ENCODE measurements around the gene CCT3. TPM values are rescaled to one million over a fixed set of nuclear protein-coding genes. Genes with fewer than 3 reads are reported as not detected.
A peak's percentile ranks its signal among the peaks of the same experiment; 100 is the strongest.
"Not testable (repeated sequence)": the region's sequence is repeated elsewhere in the genome, so short reads cannot be mapped to it uniquely, and the experiment has no call there.

The CCT3 gene
- total and polyA plus RNA-seq, 2 donors: 169 to 178 TPM

DNA sequence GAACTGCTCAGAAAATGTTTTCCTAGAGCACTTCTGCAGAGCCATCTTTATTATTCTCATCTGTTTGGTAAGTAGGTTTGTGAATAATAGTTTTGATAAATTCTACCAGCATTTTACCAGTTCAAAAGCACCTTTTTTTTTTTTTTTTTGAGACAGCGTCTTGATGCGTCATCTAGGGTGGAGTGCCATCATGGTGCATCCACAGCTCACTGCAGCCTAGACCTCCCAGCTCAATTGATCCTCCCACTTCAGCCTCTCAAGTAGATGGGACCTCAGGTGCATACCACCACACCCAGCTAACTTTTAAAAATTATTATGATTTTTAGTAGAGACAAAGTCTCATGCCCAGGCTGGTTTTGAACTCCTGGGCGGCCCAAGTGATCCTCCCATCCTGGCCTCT lies 21.2 kb upstream of the CCT3 start:
- no peak overlapping the region for H3K4me3 ChIP-seq (ENCODE audit: low read depth, low read length)
- H3K4me1 ChIP-seq (ENCODE audit: insufficient read depth): no peaks in the 10 kb centered on the region
- no peak for DNase-seq (ENCODE audit: extremely low spot score)
- H3K27ac ChIP-seq (ENCODE audit: low read depth): no peak overlapping the region
- H3K36me3 ChIP-seq (ENCODE audit: insufficient read depth): no peaks in the 10 kb centered on the region
- 90% methylated on average over 3 of the region's 3 CpGs for WGBS

GRCh38 chr1:156358641-156359040 lies 20.5 kb upstream of the CCT3 start:
- Histone ChIP-seq H3K4me3 (ENCODE audit: low read depth, low read length) (no peak overlapping the region), H3K27ac (ENCODE audit: low read depth) (no peak overlapping the region), H3K4me1 (ENCODE audit: insufficient read depth) (no peaks in the 10 kb centered on the region), H3K36me3 (ENCODE audit: insufficient read depth) (no peaks in the 10 kb centered on the region)
- WGBS: 90% methylated on average over 1 of the region's 1 CpG
- DNase-seq (ENCODE audit: extremely low spot score): no peak

DNA sequence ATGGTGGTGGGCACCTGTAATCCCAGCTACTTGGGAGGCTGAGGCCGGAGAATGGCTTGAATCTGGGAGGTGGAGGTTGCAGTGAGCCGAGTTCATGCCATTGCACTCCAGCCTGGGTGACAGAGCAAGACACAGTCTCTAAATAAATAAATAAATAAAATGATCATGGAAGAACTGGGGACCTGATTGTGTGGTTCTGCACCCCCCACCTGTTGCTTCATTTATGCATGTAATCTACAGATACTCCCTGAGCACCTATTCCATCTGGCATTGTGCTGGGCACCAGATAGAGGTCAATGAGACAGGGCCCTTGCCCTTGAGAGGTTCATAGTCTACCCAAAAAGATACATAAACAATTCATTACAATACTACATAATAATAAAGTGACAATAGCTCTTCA lies 19.9 kb upstream of the CCT3 start:
- WGBS: 92% methylated on average over 2 of the region's 2 CpGs
- H3K4me1 ChIP-seq (ENCODE audit: insufficient read depth): no peaks in the 10 kb centered on the region
- DNase-seq (ENCODE audit: extremely low spot score): no peak
- no peak overlapping the region for H3K4me3 ChIP-seq (ENCODE audit: low read depth, low read length)
- no peak overlapping the region for H3K27ac ChIP-seq (ENCODE audit: low read depth)
- no peaks in the 10 kb centered on the region for H3K36me3 ChIP-seq (ENCODE audit: insufficient read depth)

GRCh38 chr1:156356875-156357534 lies 18.9 kb upstream of the CCT3 start:
- no peaks in the 10 kb centered on the region for H3K36me3 ChIP-seq (ENCODE audit: insufficient read depth)
- WGBS: 9% methylated on average over 22 of the region's 22 CpGs
- no peaks in the 10 kb centered on the region for H3K4me1 ChIP-seq (ENCODE audit: insufficient read depth)
- DNase-seq (ENCODE audit: extremely low spot score): no peak
- no peak overlapping the region for H3K27ac ChIP-seq (ENCODE audit: low read depth)
- H3K4me3 ChIP-seq (ENCODE audit: low read depth, low read length): no peak overlapping the region

DNA sequence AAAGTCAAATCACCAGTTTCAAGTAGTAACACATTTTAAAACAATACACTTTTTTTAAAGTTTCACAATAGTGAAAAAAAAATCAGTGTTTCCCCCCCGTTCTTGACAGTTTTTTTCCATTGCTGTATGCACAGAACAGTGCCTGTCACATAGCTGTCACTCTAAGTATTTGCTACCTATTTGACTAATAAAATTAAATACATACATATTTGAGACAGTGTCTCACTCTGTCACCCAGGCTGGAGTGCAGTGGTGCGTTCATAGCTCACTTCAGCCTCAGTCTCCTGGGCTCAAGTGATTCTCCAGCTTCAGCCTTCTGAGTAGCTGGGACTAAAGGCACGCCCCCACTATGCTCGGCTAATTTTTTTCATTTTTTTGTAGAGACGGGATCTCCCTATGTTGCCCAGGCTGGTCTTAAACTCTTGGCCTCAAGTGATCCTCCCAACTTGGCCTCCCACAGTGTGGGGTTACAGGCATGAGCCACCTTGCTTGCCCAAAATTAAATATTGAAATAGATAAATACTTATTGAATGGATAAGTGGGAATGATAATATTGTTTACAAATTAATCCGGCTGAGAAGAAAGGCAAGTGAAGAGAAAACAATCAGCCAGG lies 18.3 kb upstream of the CCT3 start:
- Histone ChIP-seq H3K4me3 (ENCODE audit: low read depth, low read length) (no peak overlapping the region), H3K36me3 (ENCODE audit: insufficient read depth) (no peaks in the 10 kb centered on the region), H3K27ac (ENCODE audit: low read depth) (no peak overlapping the region), H3K4me1 (ENCODE audit: insufficient read depth) (no peaks in the 10 kb centered on the region)
- WGBS: 46% methylated on average over 6 of the region's 6 CpGs
- no peak for DNase-seq (ENCODE audit: extremely low spot score)

- 88% methylated on average over 13 of the region's 13 CpGs for WGBS
- not testable (repeated sequence) for H3K4me3 ChIP-seq (ENCODE audit: low read depth, low read length); DNase-seq (ENCODE audit: extremely low spot score); H3K36me3 ChIP-seq (ENCODE audit: insufficient read depth); H3K27ac ChIP-seq (ENCODE audit: low read depth); H3K4me1 ChIP-seq (ENCODE audit: insufficient read depth)
Observed at GRCh38 chr1:156352481-156352880, 14.4 kb upstream of the CCT3 start.

- 62% methylated on average over 4 of the region's 4 CpGs for WGBS
- no peak for DNase-seq (ENCODE audit: extremely low spot score)
- no peaks in the 10 kb centered on the region for H3K36me3 ChIP-seq (ENCODE audit: insufficient read depth)
Observed at GRCh38 chr1:156347331-156347730, 9.2 kb upstream of the CCT3 start.

DNA sequence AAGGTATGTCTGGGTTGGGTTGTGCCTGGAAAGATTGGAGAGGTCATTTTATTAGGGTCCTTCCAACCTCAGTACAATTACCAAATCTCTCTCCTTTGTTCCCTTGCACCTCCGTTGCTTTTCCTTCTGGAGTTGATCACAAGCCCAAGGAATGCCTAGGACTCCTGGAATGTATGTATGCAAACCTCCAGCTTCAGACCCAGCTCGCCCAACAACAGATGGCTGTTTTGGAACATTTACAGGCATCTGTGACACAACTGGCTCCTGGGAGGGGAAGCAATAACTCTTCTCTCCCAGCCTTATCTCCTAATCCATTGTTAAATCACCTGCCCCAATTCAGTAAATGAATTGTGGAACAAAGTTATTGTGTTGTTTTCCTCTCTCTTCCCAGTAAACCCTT lies 8.5 kb upstream of the CCT3 start:
- Histone ChIP-seq H3K4me1 (ENCODE audit: insufficient read depth) (no peaks in the 10 kb centered on the region), H3K36me3 (ENCODE audit: insufficient read depth) (no peaks in the 10 kb centered on the region), H3K4me3 (ENCODE audit: low read depth, low read length) (no peak overlapping the region), H3K27ac (ENCODE audit: low read depth) (no peak overlapping the region)
- 30% methylated on average over 2 of the region's 2 CpGs for WGBS
- no peak for DNase-seq (ENCODE audit: extremely low spot score)

More at GRCh38 chr1:156347331-156347730, 9.2 kb upstream of the CCT3 start:
- Histone ChIP-seq H3K4me3 (ENCODE audit: low read depth, low read length) (no peak overlapping the region), H3K27ac (ENCODE audit: low read depth) (no peak overlapping the region), H3K4me1 (ENCODE audit: insufficient read depth) (no peaks in the 10 kb centered on the region)

DNA sequence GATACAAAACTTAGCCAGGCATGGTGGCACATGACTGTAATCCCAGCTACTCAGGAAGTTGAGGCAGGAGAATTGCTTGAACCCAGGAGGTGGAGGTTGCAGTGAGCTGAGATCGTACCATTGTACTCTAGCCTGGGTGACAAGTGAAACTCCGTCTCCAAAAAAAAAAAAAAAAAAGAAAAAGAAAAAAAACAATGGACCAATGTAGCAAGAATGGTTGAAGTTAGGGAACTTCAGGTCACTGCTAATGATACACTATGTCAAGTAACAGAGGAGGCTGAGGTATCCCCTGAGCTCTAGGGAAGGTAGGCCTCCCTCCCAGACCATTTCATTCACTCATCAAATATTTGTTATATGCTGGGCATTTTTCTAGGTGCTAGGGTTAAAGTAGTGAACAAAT lies 7.9 kb upstream of the CCT3 start:
- DNase-seq (ENCODE audit: extremely low spot score); H3K36me3 ChIP-seq (ENCODE audit: insufficient read depth); H3K4me1 ChIP-seq (ENCODE audit: insufficient read depth); H3K4me3 ChIP-seq (ENCODE audit: low read depth, low read length); H3K27ac ChIP-seq (ENCODE audit: low read depth): not testable (repeated sequence)
- 90% methylated on average over 2 of the region's 2 CpGs for WGBS

GRCh38 chr1:156344409-156344808 lies 6.3 kb upstream of the CCT3 start:
- Histone ChIP-seq H3K4me1 (ENCODE audit: insufficient read depth) (no peaks in the 10 kb centered on the region), H3K27ac (ENCODE audit: low read depth) (no peak overlapping the region), H3K36me3 (ENCODE audit: insufficient read depth) (no peaks in the 10 kb centered on the region), H3K4me3 (ENCODE audit: low read depth, low read length) (no peak overlapping the region)
- no peak for DNase-seq (ENCODE audit: extremely low spot score)
- 71% methylated on average over 3 of the region's 3 CpGs for WGBS

DNA sequence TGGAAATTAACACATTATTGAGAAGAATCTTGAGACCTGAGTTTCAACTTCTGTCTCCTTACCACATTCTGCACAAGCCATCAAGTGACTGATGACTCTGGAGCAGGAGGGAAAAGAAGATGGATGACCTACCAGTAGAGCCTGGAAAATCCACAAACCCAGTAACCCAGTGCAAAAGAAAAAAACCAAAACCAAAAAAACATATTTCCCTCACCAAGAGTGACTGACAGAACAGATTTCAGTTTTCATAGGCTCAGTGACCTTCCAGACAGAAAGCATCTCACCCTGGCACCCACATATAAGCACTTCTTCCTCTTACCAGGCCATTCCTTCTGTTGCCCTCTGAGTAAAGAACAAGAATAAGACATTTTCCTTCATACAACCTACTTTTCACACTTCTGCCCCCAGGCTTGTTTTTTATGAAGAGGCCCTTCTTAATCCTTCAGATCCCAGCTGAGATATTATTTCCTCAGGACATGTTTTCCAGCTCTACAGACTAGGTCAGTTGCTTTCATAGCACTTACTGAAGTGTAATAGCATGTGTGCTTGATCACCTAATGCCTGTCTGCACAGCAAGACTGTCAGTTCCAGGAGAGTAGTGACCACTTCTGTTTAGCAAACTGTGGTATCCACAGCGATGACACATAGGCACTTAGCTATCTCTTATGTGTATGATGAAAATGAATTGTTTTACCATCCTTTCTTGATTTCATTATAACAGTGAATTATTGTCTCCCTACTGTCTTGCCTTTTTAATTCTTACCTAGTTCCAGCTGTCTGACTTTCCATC lies 4.3 kb upstream of the CCT3 start:
- H3K4me1 ChIP-seq (ENCODE audit: insufficient read depth): no peaks in the 10 kb centered on the region
- no peak overlapping the region for H3K27ac ChIP-seq (ENCODE audit: low read depth)
- DNase-seq (ENCODE audit: extremely low spot score): no peak
- H3K36me3 ChIP-seq (ENCODE audit: insufficient read depth): no peaks in the 10 kb centered on the region
- no peak overlapping the region for H3K4me3 ChIP-seq (ENCODE audit: low read depth, low read length)
- 70% methylated on average over 1 of the region's 1 CpG for WGBS

- H3K4me3 ChIP-seq (ENCODE audit: low read depth, low read length): peak overlapping the region; percentile 77
- no peak for DNase-seq (ENCODE audit: extremely low spot score)
- H3K36me3 ChIP-seq (ENCODE audit: insufficient read depth): peaks cover 2% of the 10 kb centered on the region
- H3K27ac ChIP-seq (ENCODE audit: low read depth): peak overlapping the region; percentile 54
- H3K4me1 ChIP-seq (ENCODE audit: insufficient read depth): peaks cover 2% of the 10 kb centered on the region
- WGBS: under 1% methylated on average over 14 of the region's 14 CpGs
Observed at GRCh38 chr1:156337888-156338179, 258 bp downstream of the CCT3 start.

GRCh38 chr1:156337052-156337887 lies 822 bp downstream of the CCT3 start:
- Histone ChIP-seq H3K27ac (ENCODE audit: low read depth) (no peak overlapping the region), H3K36me3 (ENCODE audit: insufficient read depth) (peaks cover 2% of the 10 kb centered on the region), H3K4me3 (ENCODE audit: low read depth, low read length) (peak overlapping the region; percentile 77), H3K4me1 (ENCODE audit: insufficient read depth) (peaks cover 2% of the 10 kb centered on the region)
- WGBS: 34% methylated on average over 34 of the region's 34 CpGs
- no peak for DNase-seq (ENCODE audit: extremely low spot score)

Measured in urinary bladder (tissue), 4 donors.